ENCODE data around the gene PSMG2.

DNA sequence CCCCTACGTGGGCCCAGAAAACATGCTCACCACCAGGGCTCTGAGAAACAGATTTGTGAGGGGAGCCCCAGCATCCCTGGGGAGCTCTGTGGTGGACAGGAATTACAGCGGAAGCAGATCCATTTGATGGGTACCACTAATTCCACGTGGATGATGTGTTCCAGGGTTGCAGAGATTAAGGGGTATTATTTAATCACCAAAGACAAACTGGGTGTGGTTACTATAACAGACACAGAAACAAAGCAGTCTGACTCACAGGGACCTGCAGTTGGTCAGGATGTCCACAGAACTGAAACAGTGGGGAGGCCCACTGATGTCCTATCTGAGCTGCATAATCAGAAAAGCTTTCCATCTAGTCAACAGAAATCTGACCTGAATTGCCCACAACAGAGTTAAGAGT is 65.8 kb downstream of the PSMG2 start:
- TF ChIP-seq, protein P1, sequence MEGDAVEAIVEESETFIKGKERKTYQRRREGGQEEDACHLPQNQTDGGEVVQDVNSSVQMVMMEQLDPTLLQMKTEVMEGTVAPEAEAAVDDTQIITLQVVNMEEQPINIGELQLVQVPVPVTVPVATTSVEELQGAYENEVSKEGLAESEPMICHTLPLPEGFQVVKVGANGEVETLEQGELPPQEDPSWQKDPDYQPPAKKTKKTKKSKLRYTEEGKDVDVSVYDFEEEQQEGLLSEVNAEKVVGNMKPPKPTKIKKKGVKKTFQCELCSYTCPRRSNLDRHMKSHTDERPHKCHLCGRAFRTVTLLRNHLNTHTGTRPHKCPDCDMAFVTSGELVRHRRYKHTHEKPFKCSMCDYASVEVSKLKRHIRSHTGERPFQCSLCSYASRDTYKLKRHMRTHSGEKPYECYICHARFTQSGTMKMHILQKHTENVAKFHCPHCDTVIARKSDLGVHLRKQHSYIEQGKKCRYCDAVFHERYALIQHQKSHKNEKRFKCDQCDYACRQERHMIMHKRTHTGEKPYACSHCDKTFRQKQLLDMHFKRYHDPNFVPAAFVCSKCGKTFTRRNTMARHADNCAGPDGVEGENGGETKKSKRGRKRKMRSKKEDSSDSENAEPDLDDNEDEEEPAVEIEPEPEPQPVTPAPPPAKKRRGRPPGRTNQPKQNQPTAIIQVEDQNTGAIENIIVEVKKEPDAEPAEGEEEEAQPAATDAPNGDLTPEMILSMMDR (IDR thresholded peaks at IDR 0.05), result no peak
- TF ChIP-seq POLR2A (IDR thresholded peaks at IDR 0.05), result no peak

Data from esophagus squamous epithelium (tissue), 4 donors.